DND-41 (cell line): ENCODE measurements around the gene RNASE8.

ENCODE experiments used
- CTCF ChIP-seq: IDR thresholded peaks from 2 replicates; pipeline ENCODE4 v1.5.1; 2012; ENCODE audit warnings: borderline replicate concordance, low read length, moderate library complexity, mild to moderate bottlenecking; ENCODE audit not compliant: poor library complexity, severe bottlenecking; ENCODE audit errors: extremely low read depth
- EZH2 ChIP-seq: IDR thresholded peaks from 3 replicates; pipeline ENCODE4 v1.6.1; 2012; ENCODE audit warnings: borderline replicate concordance, low read depth, mild to moderate bottlenecking, moderate library complexity, low read length, inconsistent platforms; ENCODE audit not compliant: severe bottlenecking

DNA sequence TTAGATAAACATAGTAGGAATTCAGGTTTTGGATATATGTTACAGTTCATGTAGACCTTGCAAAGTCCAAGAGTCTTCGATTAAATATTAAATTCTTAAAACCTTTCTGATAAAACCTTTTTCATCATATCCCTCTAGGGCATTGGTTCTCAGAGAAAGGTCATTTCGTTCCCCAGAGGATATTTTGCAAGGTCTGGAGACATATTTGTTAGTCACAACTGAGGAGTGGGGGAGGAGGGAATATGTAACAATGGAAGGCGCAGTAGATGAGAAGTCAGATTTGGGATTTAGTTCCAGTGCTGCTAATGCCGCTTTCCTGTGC, 48.5 kb downstream of the RNASE8 start:
- TF ChIP-seq CTCF (no peak), EZH2 (no peak)
